Transverse colon (tissue), 4 donors: ENCODE data around the gene KRT81. TPM values are rescaled to one million over a fixed set of nuclear protein-coding genes. Genes with fewer than 3 reads are reported as not detected.

Experiments used
- DNase-seq: peaks from one replicate; pipeline ENCODE4 v3.0.0-alpha.2; 2019
- H3K27ac ChIP-seq, 4 donors: fragments of 200-600 bp; sonication (generic); 2 replicates each; pipeline ENCODE4 v1.5.1; 2016 to 2018; ENCODE audit warnings: inconsistent platforms in 4 of 4
- H3K27me3 ChIP-seq: fragments of 200-600 bp; sonication (generic); 2 replicates; pipeline ENCODE4 v1.5.1; 2017; ENCODE audit warnings: inconsistent platforms
- H3K36me3 ChIP-seq, 4 donors: fragments of 200-600 bp; sonication (generic); 2 replicates each; pipeline ENCODE4 v1.5.1; 2017 to 2019; ENCODE audit warnings: inconsistent platforms in 4 of 4
- H3K4me1 ChIP-seq, 4 donors: fragments of 200-600 bp; sonication (generic); 2 replicates each; pipeline ENCODE4 v1.5.1; 2017 to 2020; ENCODE audit warnings: inconsistent platforms in 4 of 4
- H3K4me3 ChIP-seq, 4 donors: fragments of 200-600 bp; sonication (generic); 1 replicate in 1 of 4; 2 replicates in 3 of 4; pipeline versions ENCODE4 v1.5.1 to v1.6.1; 2017 to 2019; ENCODE audit warnings: inconsistent platforms in 4 of 4
- H3K9me3 ChIP-seq, 2 donors: fragments of 200-600 bp; sonication (generic); 2 replicates each; pipeline ENCODE4 v1.5.1; 2017 to 2019; ENCODE audit warnings: inconsistent platforms in 2 of 2
- CTCF ChIP-seq, 5 experiments: fragments of 200-600 bp in 3 of 5; fragments of 450-650 bp in 2 of 5; sonication (generic) in 3 of 5; IDR thresholded peaks; 1 replicate in 2 of 5; 2 replicates in 3 of 5; pipeline ENCODE4 v1.5.1; 2016 to 2017; ENCODE audit warnings: antibody characterized with exemption in 5 of 5, inconsistent platforms in 3 of 5, mild to moderate bottlenecking in 2 of 5, moderate library complexity in 1 of 5
- EP300 ChIP-seq: sonication (generic); formaldehyde crosslinking; IDR thresholded peaks from one replicate; pipeline ENCODE4 v1.6.1; 2017; ENCODE audit warnings: antibody characterized with exemption, low read depth
- POLR2A ChIP-seq: fragments of 450-650 bp; IDR thresholded peaks from one replicate; pipeline ENCODE4 v1.6.1; 2016; ENCODE audit warnings: antibody characterized with exemption, mild to moderate bottlenecking, moderate library complexity
- POLR2AphosphoS5 ChIP-seq, 3 donors: sonication (generic); formaldehyde crosslinking; IDR thresholded peaks; one replicate each; pipeline ENCODE4 v1.6.1; 2016; ENCODE audit warnings: antibody characterized with exemption in 3 of 3
- whole genome bisulfite sequencing, 2 donors: methylation state at CpG; one replicate each; pipeline ENCODE4 v1.1.5; 2018; ENCODE audit warnings: low coverage in 1 of 2; 5-methylcytosine and 5-hydroxymethylcytosine counted together
- in situ Hi-C, 4 donors: fragments of 200-750 bp; cut with MboI; loops; one replicate each; pipeline versions ENCODE4 v1.15.0 to v1.15.1; 2017; ENCODE audit warnings: low sequenced_read_pairs in 3 of 4, low pct_ligation_motif_present in 1 of 4, low pct_unique_long_range_greater_than_20kb in 1 of 4
- intact Hi-C: fragments of 100-400 bp; cut with DNase I; formaldehyde crosslinking; loops from one replicate; pipeline ENCODE4 v1.15.1; 2023; ENCODE audit warnings: low total_unique reads
- total RNA-seq, 4 donors: library from RNA; depleted of rRNA; stranded (reverse); fragments of >200 nt; gene quantifications; one replicate each; pipeline ENCODE4 v1.1.0, GENCODE V29; 2016

The KRT81 gene
- total RNA-seq, 4 donors from 2014 or later: not detected

GRCh38 chr12:52321418-52321817 lies 30.1 kb upstream of the KRT81 start:
- WGBS, 2 donors: 54% methylated on average over 4 of the region's 4 CpGs; no CpG with 5 or more reads in 1 of the 2 donors
- in situ Hi-C loops (no loop called here), intact Hi-C loops (no loop called here)
- TF ChIP-seq EP300 (no peak), POLR2A (no peak), POLR2AphosphoS5 (IDR thresholded peaks at IDR 0.05) (no peak)
- Histone ChIP-seq H3K4me3 (no peak overlapping the region), H3K27me3 (peaks cover 14% of the 10 kb centered on the region), H3K36me3 (no peaks in the 10 kb centered on the region), H3K4me1 (peaks cover 0 to 4% (median 0%) of the 10 kb centered on the region in 4 donors), H3K27ac (no peak overlapping the region), H3K9me3 (no peaks in the 10 kb centered on the region)
- DNase-seq: no peak

GRCh38 chr12:52320784-52321400 lies 29.6 kb upstream of the KRT81 start, which contains the start of gene KRT83:
KRT83 (minus strand) TSS chr12:52321398; CDS start chr12:52321335, 63 bp downstream.
- no peak for TF ChIP-seq CTCF (IDR thresholded peaks at IDR 0.05)
- no peak for TF ChIP-seq EP300
- no peak for TF ChIP-seq POLR2A
- no peak for TF ChIP-seq POLR2AphosphoS5 (IDR thresholded peaks at IDR 0.05)
- no peak within 1 kb of the TSS for H3K4me3 ChIP-seq
- WGBS, 2 donors: 60 to 76% methylated on average over 1 to 35 of the region's 35 CpGs

GRCh38 chr12:52319097-52319496 lies 27.8 kb upstream of the KRT81 start:
- Histone ChIP-seq H3K4me3 (no peak overlapping the region), H3K27ac (no peak overlapping the region), H3K9me3 (no peaks in the 10 kb centered on the region), H3K36me3 (no peaks in the 10 kb centered on the region), H3K4me1 (peaks cover 0 to 4% (median 0%) of the 10 kb centered on the region in 4 donors), H3K27me3 (peaks cover 14% of the 10 kb centered on the region)
- DNase-seq: no peak
- TF ChIP-seq EP300: no peak
- TF ChIP-seq POLR2AphosphoS5 (IDR thresholded peaks at IDR 0.05): no peak
- TF ChIP-seq CTCF (IDR thresholded peaks at IDR 0.05): no peak
- no peak for TF ChIP-seq POLR2A
- WGBS, 2 donors: 57 to 79% methylated on average over 5 to 11 of the region's 11 CpGs
- in situ Hi-C loops: no loop called here
- intact Hi-C loops: no loop called here

More at GRCh38 chr12:52320784-52321400, 29.6 kb upstream of the KRT81 start, which contains the start of gene KRT83:
- Histone ChIP-seq H3K36me3 (no peaks in the 10 kb centered on the region), H3K27me3 (peaks cover 14% of the 10 kb centered on the region), H3K27ac (no peak within 1 kb of the TSS), H3K9me3 (no peaks in the 10 kb centered on the region), H3K4me1 (peaks cover 0 to 4% (median 0%) of the 10 kb centered on the region in 4 donors)
- no peak for DNase-seq
- intact Hi-C loops: no loop called here
- in situ Hi-C loops: no loop called here

- Histone ChIP-seq H3K36me3 (no peaks in the 10 kb centered on the region), H3K9me3 (no peaks in the 10 kb centered on the region), H3K4me3 (no peak overlapping the region), H3K4me1 (peaks cover 0 to 4% (median 0%) of the 10 kb centered on the region in 4 donors), H3K27me3 (peaks cover 14% of the 10 kb centered on the region), H3K27ac (no peak overlapping the region)
- no peak for DNase-seq
- TF ChIP-seq EP300 (no peak), CTCF (IDR thresholded peaks at IDR 0.05) (no peak), POLR2AphosphoS5 (IDR thresholded peaks at IDR 0.05) (no peak), POLR2A (no peak)
- in situ Hi-C loops: no loop called here
- 83% methylated on average over 11 of the region's 11 CpGs; no CpG with 5 or more reads in 1 of the 2 donors for WGBS, 2 donors
- intact Hi-C loops: no loop called here
Measured at GRCh38 chr12:52318241-52318990, 27.1 kb upstream of the KRT81 start.
